ENCODE measurements around the gene NGFR. TPM values are rescaled to one million over a fixed set of nuclear protein-coding genes. Genes with fewer than 3 reads are reported as not detected.

NGFR gene
- total and polyA plus RNA-seq, 9 of the 15 experiments (the other 6 are each of a cell fraction or from before 2014, with no cell fraction given): 0.07 to 0.23 (median 0.13) TPM; not detected in 4

DNA sequence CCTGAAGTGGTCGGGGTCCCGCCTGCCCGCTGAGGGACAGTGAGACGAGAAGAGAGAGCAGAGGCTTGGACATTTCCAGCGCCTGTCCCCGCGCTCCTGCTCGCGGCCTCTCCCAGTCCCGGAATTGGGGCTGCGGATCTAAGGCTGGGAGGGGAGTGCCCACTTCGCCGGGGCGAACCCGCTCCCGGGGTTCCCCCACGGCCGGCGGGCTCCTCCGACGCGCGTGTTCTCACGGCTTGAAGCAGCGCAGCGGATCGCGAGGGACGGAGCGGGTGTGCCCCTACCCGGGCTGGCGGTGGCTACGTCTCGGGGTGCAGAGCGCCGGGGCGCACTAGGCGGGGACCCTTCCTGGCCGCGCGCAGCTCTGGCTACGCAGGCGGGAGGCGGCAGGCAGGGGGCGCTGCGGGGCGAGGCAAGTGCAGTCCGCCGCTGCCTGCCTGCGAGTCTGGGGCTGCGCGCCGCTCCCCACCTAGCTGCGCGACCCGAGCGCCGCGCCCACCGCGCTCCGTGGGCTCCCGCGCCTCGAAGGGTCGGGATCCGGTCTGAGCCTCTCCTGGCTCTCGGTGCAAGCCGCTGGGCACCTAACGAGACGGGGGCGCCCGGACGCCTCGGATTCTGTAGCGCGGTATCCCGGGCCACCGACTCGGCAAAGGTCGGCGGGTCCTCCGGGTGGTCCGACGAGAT, 1.2 kb downstream of the NGFR start (continued):
- TF ChIP-seq, protein P1, sequence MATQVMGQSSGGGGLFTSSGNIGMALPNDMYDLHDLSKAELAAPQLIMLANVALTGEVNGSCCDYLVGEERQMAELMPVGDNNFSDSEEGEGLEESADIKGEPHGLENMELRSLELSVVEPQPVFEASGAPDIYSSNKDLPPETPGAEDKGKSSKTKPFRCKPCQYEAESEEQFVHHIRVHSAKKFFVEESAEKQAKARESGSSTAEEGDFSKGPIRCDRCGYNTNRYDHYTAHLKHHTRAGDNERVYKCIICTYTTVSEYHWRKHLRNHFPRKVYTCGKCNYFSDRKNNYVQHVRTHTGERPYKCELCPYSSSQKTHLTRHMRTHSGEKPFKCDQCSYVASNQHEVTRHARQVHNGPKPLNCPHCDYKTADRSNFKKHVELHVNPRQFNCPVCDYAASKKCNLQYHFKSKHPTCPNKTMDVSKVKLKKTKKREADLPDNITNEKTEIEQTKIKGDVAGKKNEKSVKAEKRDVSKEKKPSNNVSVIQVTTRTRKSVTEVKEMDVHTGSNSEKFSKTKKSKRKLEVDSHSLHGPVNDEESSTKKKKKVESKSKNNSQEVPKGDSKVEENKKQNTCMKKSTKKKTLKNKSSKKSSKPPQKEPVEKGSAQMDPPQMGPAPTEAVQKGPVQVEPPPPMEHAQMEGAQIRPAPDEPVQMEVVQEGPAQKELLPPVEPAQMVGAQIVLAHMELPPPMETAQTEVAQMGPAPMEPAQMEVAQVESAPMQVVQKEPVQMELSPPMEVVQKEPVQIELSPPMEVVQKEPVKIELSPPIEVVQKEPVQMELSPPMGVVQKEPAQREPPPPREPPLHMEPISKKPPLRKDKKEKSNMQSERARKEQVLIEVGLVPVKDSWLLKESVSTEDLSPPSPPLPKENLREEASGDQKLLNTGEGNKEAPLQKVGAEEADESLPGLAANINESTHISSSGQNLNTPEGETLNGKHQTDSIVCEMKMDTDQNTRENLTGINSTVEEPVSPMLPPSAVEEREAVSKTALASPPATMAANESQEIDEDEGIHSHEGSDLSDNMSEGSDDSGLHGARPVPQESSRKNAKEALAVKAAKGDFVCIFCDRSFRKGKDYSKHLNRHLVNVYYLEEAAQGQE (IDR thresholded peaks at IDR 0.05; ENCODE audit: borderline replicate concordance): peak; percentile 33; the same call in 1 of the 2 replicates
- TF ChIP-seq, protein P1 (CRISPR knock-in tag; IDR thresholded peaks at IDR 0.05; ENCODE audit: low read depth): no peak
- TF ChIP-seq, protein P2, sequence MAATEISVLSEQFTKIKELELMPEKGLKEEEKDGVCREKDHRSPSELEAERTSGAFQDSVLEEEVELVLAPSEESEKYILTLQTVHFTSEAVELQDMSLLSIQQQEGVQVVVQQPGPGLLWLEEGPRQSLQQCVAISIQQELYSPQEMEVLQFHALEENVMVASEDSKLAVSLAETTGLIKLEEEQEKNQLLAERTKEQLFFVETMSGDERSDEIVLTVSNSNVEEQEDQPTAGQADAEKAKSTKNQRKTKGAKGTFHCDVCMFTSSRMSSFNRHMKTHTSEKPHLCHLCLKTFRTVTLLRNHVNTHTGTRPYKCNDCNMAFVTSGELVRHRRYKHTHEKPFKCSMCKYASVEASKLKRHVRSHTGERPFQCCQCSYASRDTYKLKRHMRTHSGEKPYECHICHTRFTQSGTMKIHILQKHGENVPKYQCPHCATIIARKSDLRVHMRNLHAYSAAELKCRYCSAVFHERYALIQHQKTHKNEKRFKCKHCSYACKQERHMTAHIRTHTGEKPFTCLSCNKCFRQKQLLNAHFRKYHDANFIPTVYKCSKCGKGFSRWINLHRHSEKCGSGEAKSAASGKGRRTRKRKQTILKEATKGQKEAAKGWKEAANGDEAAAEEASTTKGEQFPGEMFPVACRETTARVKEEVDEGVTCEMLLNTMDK (IDR thresholded peaks at IDR 0.05; ENCODE audit: borderline replicate concordance, insufficient read depth, low read depth, low read length, poor library complexity, severe bottlenecking): peak; percentile 53
- TF ChIP-seq ZNF23 (CRISPR knock-in tag; IDR thresholded peaks at IDR 0.05) (no peak), RHOXF2B (CRISPR knock-in tag; conservative IDR thresholded peaks at IDR 0.05) (no peak), EZH2 (IDR thresholded peaks at IDR 0.05; ENCODE audit: borderline replicate concordance, low read depth, low read length) (no peak), TOE1 (IDR thresholded peaks at IDR 0.05; ENCODE audit: borderline replicate concordance) (no peak), TOE1 (CRISPR knock-in tag; IDR thresholded peaks at IDR 0.05; ENCODE audit: borderline replicate concordance, low read depth) (no peak), MYBL2 (IDR thresholded peaks at IDR 0.05; ENCODE audit: low read depth) (no peak), MYBL2 (CRISPR knock-in tag; IDR thresholded peaks at IDR 0.05; ENCODE audit: borderline replicate concordance) (no peak), U2AF2 (optimal IDR thresholded peaks at IDR 0.05; ENCODE audit: low read depth, low read length) (no peak), CCNT2 (IDR thresholded peaks at IDR 0.05; ENCODE audit: borderline replicate concordance, extremely low read depth, insufficient read length, low read depth, low read length) (no peak), HMG20A (CRISPR knock-in tag; conservative IDR thresholded peaks at IDR 0.05) (no peak), KDM1A (IDR thresholded peaks at IDR 0.05) (no peak), MAZ (CRISPR knock-in tag; conservative IDR thresholded peaks at IDR 0.05 in 1 of 2, IDR thresholded peaks at IDR 0.05 in 1 of 2) (peak in 1 of 2 experiments; percentile 49; a peak in 1 of 4 replicates)
- TF ChIP-seq, protein P3, sequence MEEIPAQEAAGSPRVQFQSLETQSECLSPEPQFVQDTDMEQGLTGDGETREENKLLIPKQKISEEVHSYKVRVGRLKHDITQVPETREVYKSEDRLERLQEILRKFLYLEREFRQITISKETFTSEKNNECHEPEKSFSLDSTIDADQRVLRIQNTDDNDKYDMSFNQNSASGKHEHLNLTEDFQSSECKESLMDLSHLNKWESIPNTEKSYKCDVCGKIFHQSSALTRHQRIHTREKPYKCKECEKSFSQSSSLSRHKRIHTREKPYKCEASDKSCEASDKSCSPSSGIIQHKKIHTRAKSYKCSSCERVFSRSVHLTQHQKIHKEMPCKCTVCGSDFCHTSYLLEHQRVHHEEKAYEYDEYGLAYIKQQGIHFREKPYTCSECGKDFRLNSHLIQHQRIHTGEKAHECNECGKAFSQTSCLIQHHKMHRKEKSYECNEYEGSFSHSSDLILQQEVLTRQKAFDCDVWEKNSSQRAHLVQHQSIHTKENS (CRISPR knock-in tag; IDR thresholded peaks at IDR 0.05): no peak
